Erythroblast (primary cell): ENCODE results near the gene ZNF816.

ENCODE experiments used
- GATA1 ChIP-seq: IDR thresholded peaks from 2 replicates; pipeline ENCODE4 v1.6.1; 2011; ENCODE audit warnings: low read depth, mild to moderate bottlenecking, control low read depth, low read length, moderate library complexity
- POLR2A ChIP-seq: IDR thresholded peaks from 2 replicates; pipeline ENCODE4 v1.6.1; 2011; ENCODE audit warnings: mild to moderate bottlenecking, low read length

GRCh38 chr19:52956917-52957316, 5.8 kb downstream of the ZNF816 start:
- TF ChIP-seq POLR2A (no peak), GATA1 (no peak)
